Tibial nerve (tissue), 4 donors: ENCODE measurements around the gene ADCY3. TPM values are rescaled to one million over a fixed set of nuclear protein-coding genes. Genes with fewer than 3 reads are reported as not detected.

Experiments
- DNase-seq, 2 donors: peaks; one replicate each; pipeline ENCODE4 v3.0.0-alpha.2; 2019; ENCODE audit warnings: low spot score in 2 of 2
- H3K27ac ChIP-seq, 4 donors: fragments of 200-600 bp; sonication (generic) in 3 of 4; one replicate each; pipeline ENCODE4 v1.5.1; 2017 to 2019; ENCODE audit warnings: mild to moderate bottlenecking in 1 of 4
- H3K27me3 ChIP-seq, 2 donors: fragments of 200-600 bp; sonication (generic) in 1 of 2; one replicate each; pipeline versions ENCODE4 v1.5.1 to v1.6.0; 2017 to 2019
- H3K36me3 ChIP-seq, 3 donors: fragments of 200-600 bp; sonication (generic); one replicate each; pipeline ENCODE4 v1.5.1; 2018 to 2019
- H3K4me1 ChIP-seq, 4 donors: fragments of 200-600 bp; sonication (generic) in 3 of 4; one replicate each; pipeline ENCODE4 v1.5.1; 2017 to 2019
- H3K4me3 ChIP-seq, 4 donors: fragments of 200-600 bp; sonication (generic) in 3 of 4; one replicate each; pipeline ENCODE4 v1.5.1; 2017 to 2019; ENCODE audit warnings: mild to moderate bottlenecking in 1 of 4, moderate library complexity in 1 of 4
- H3K9me3 ChIP-seq, 4 donors: fragments of 200-600 bp; sonication (generic) in 3 of 4; one replicate each; pipeline ENCODE4 v1.5.1; 2017 to 2019
- CTCF ChIP-seq, 5 experiments: fragments of 200-600 bp in 3 of 5; fragments of 450-650 bp in 2 of 5; sonication (generic) in 3 of 5; IDR thresholded peaks; one replicate each; pipeline ENCODE4 v1.5.1; 2016 to 2019; ENCODE audit warnings: antibody characterized with exemption in 5 of 5, mild to moderate bottlenecking in 3 of 5, moderate library complexity in 2 of 5
- EP300 ChIP-seq, 2 donors: sonication (generic); formaldehyde crosslinking; IDR thresholded peaks; one replicate each; pipeline ENCODE4 v1.6.1; 2017; ENCODE audit warnings: antibody characterized with exemption in 2 of 2, mild to moderate bottlenecking in 1 of 2
- POLR2A ChIP-seq, 2 donors: fragments of 450-650 bp; IDR thresholded peaks; one replicate each; pipeline ENCODE4 v1.6.1; 2017; ENCODE audit warnings: antibody characterized with exemption in 2 of 2, mild to moderate bottlenecking in 2 of 2, moderate library complexity in 2 of 2
- WGBS, 2 donors: methylation state at CpG; one replicate each; pipeline ENCODE4 v1.1.5; 2018; 5-methylcytosine and 5-hydroxymethylcytosine counted together
- total RNA-seq, 4 donors: library from RNA; depleted of rRNA; stranded (reverse); fragments of >200 nt; gene quantifications; one replicate each; pipeline ENCODE4 v1.1.0, GENCODE V29; 2016

Gene ADCY3
- total RNA-seq, 4 donors from 2014 or later, result 145 to 393 (median 207) TPM

- no peaks in the 10 kb centered on the region for H3K9me3 ChIP-seq
- H3K4me1 ChIP-seq, result peaks cover 0 to 74% (median 38%) of the 10 kb centered on the region in 4 donors
- WGBS, 2 donors, result 29 to 37% methylated on average over 8 of the region's 8 CpGs
- peak; percentile 84 to 89 for TF ChIP-seq EP300 (IDR thresholded peaks at IDR 0.05)
- TF ChIP-seq CTCF (IDR thresholded peaks at IDR 0.05), result no peak
- no peak overlapping the region for H3K4me3 ChIP-seq
- no peaks in the 10 kb centered on the region for H3K27me3 ChIP-seq
- H3K36me3 ChIP-seq, result peaks cover 0 to 3% (median 0%) of the 10 kb centered on the region in 3 donors
- peak in 1 of 2 donors; percentile 43 for DNase-seq
- H3K27ac ChIP-seq, result peak overlapping the region; percentile 64 to 91 (median 88)
Observed at GRCh38 chr2:24855022-24855622, 64.9 kb downstream of the ADCY3 start.

GRCh38 chr2:24853996-24854395, 66.0 kb downstream of the ADCY3 start:
- peak overlapping the region; percentile 64 to 91 (median 88) for H3K27ac ChIP-seq
- no peak overlapping the region for H3K4me3 ChIP-seq
- DNase-seq, result no peak
- peaks cover 0 to 77% (median 38%) of the 10 kb centered on the region in 4 donors for H3K4me1 ChIP-seq
- H3K36me3 ChIP-seq, result no peaks in the 10 kb centered on the region
- WGBS, 2 donors, result 51 to 74% methylated on average over 3 of the region's 3 CpGs
- TF ChIP-seq CTCF (IDR thresholded peaks at IDR 0.05), result no peak
- TF ChIP-seq EP300 (IDR thresholded peaks at IDR 0.05), result no peak
- no peak for TF ChIP-seq POLR2A (IDR thresholded peaks at IDR 0.05)
- no peaks in the 10 kb centered on the region for H3K27me3 ChIP-seq
- no peaks in the 10 kb centered on the region for H3K9me3 ChIP-seq

GRCh38 chr2:24853046-24853445, 67.0 kb downstream of the ADCY3 start:
- Histone ChIP-seq H3K36me3 (no peaks in the 10 kb centered on the region), H3K27ac (peak overlapping the region in 2 of 4 donors; percentile 57 to 91), H3K4me3 (no peak overlapping the region), H3K4me1 (peaks cover 0 to 76% (median 38%) of the 10 kb centered on the region in 4 donors), H3K9me3 (no peaks in the 10 kb centered on the region), H3K27me3 (no peaks in the 10 kb centered on the region)
- no peak for DNase-seq
- WGBS, 2 donors, result 94% methylated on average over 9 of the region's 9 CpGs
- TF ChIP-seq CTCF (IDR thresholded peaks at IDR 0.05) (no peak), EP300 (IDR thresholded peaks at IDR 0.05) (no peak), POLR2A (IDR thresholded peaks at IDR 0.05) (no peak)

GRCh38 chr2:24852431-24853020, 67.5 kb downstream of the ADCY3 start:
- Histone ChIP-seq H3K27ac (peak overlapping the region in 2 of 4 donors; percentile 10 to 57), H3K9me3 (no peaks in the 10 kb centered on the region), H3K4me3 (no peak overlapping the region), H3K27me3 (no peaks in the 10 kb centered on the region), H3K4me1 (peaks cover 0 to 71% (median 35%) of the 10 kb centered on the region in 4 donors), H3K36me3 (no peaks in the 10 kb centered on the region)
- TF ChIP-seq EP300 (IDR thresholded peaks at IDR 0.05) (no peak), CTCF (IDR thresholded peaks at IDR 0.05) (no peak), POLR2A (IDR thresholded peaks at IDR 0.05) (no peak)
- no peak for DNase-seq
- WGBS, 2 donors, result 81 to 97% methylated on average over 9 to 11 of the region's 23 CpGs

GRCh38 chr2:24852026-24852425, 68.0 kb downstream of the ADCY3 start:
- DNase-seq, result no peak
- Histone ChIP-seq H3K36me3 (no peaks in the 10 kb centered on the region), H3K4me3 (no peak overlapping the region), H3K9me3 (no peaks in the 10 kb centered on the region), H3K27ac (peak overlapping the region in 2 of 4 donors; percentile 10 to 57), H3K4me1 (peaks cover 0 to 66% (median 30%) of the 10 kb centered on the region in 4 donors), H3K27me3 (no peaks in the 10 kb centered on the region)
- no peak for TF ChIP-seq CTCF (IDR thresholded peaks at IDR 0.05)
- TF ChIP-seq POLR2A (IDR thresholded peaks at IDR 0.05), result no peak
- 96 to 97% methylated on average over 6 to 13 of the region's 13 CpGs for WGBS, 2 donors
